Left ventricle myocardium inferior (tissue), 1 donor: Measurements from ENCODE around the gene NPIPB6. TPM values are rescaled to one million over a fixed set of nuclear protein-coding genes. Genes with fewer than 3 reads are reported as not detected.

Experiments
- DNase-seq: peaks from one replicate; pipeline ENCODE4 v3.0.0-alpha.2; 2020
- H3K27ac ChIP-seq: fragments of 200-600 bp; replicated peaks from 2 replicates; pipeline ENCODE4 v1.8.0; 2021
- H3K27me3 ChIP-seq: fragments of 200-600 bp; 2 replicates; pipeline ENCODE4 v1.8.0; 2021; ENCODE audit warnings: low read depth
- H3K36me3 ChIP-seq: fragments of 200-600 bp; 2 replicates; pipeline ENCODE4 v1.8.0; 2021
- H3K4me1 ChIP-seq: fragments of 200-600 bp; 2 replicates; pipeline ENCODE4 v1.8.0; 2021
- H3K4me3 ChIP-seq: fragments of 200-600 bp; 2 replicates; pipeline ENCODE4 v1.8.0; 2021; ENCODE audit warnings: mild to moderate bottlenecking, moderate library complexity
- H3K9me3 ChIP-seq: fragments of 200-600 bp; replicated peaks from 2 replicates; pipeline ENCODE4 v1.8.0; 2021
- intact Hi-C: fragments of 100-400 bp; cut with micrococcal nuclease; formaldehyde crosslinking; loops from one replicate; pipeline ENCODE4 v1.11.0; 2022
- total RNA-seq: library from RNA; stranded (reverse); fragmentation: NEBNext Ultra II Directional; extraction: Animal tissue kit (Norgen Biotek cat#: 25700); gene quantifications from one replicate; pipeline ENCODE4 v1.2.1, GENCODE V29; 2021
- TF ChIP-seq, protein P1 (sequence below): fragments of 200-600 bp; IDR thresholded peaks from 2 replicates; pipeline ENCODE4 v1.8.0; 2021; ENCODE audit warnings: antibody characterized with exemption, mild to moderate bottlenecking, borderline replicate concordance
- donor health status: DM: no; HTN: yes; CAD: no; lungs with severe emphysema.

The NPIPB6 gene
- total RNA-seq, 1 donor from 2014 or later = 1.1 TPM

DNA sequence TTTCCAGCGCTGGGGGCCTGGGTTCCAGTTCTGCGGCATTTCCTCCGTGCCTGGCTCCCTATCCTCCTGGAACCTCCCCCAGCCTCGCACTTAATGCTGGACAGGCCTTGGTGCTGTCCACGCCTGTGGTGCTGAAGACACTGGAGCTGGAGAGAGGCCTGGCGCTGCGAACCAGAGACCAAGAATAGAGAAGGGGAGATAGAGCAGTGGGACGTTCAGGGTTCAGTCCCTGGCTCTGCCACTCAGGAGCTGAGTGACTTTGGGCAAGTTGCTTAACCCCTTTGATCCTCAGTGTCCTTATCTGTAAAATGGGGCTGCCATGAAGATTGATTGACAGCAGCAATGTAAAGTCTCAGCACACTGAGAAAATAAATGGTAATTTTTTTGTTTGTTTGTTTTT lies 59.1 kb downstream of the NPIPB6 start:
- Histone ChIP-seq H3K27me3 (peaks cover 5% of the 10 kb centered on the region), H3K27ac (no peak overlapping the region), H3K36me3 (no peaks in the 10 kb centered on the region), H3K4me3 (no peak overlapping the region), H3K9me3 (no peaks in the 10 kb centered on the region), H3K4me1 (peaks cover 15% of the 10 kb centered on the region)
- TF ChIP-seq, protein P1, sequence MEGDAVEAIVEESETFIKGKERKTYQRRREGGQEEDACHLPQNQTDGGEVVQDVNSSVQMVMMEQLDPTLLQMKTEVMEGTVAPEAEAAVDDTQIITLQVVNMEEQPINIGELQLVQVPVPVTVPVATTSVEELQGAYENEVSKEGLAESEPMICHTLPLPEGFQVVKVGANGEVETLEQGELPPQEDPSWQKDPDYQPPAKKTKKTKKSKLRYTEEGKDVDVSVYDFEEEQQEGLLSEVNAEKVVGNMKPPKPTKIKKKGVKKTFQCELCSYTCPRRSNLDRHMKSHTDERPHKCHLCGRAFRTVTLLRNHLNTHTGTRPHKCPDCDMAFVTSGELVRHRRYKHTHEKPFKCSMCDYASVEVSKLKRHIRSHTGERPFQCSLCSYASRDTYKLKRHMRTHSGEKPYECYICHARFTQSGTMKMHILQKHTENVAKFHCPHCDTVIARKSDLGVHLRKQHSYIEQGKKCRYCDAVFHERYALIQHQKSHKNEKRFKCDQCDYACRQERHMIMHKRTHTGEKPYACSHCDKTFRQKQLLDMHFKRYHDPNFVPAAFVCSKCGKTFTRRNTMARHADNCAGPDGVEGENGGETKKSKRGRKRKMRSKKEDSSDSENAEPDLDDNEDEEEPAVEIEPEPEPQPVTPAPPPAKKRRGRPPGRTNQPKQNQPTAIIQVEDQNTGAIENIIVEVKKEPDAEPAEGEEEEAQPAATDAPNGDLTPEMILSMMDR = no peak
- intact Hi-C loops = no loop called here
- peak; percentile 41 for DNase-seq

DNA sequence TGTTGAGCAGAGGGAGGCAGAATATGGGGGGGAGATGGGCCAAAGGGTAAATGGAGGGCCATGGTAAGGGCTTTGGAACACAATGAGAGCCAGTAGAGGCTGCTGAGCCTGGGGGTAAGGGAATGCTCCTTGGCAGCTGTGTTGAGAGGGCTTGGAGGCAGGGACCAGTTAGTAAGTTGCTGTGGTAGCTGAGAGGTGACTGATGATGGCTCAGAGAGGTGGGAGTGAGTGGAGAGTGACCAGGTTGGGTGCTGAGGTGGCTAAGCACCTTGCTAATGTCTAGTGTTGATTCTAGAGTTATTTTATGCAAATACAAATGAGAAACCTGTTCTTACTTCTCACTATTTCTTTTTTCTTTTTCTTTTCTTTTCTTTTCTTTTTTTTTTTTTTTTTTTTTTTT lies 60.2 kb downstream of the NPIPB6 start:
- no peak overlapping the region for H3K4me3 ChIP-seq
- TF ChIP-seq, protein P1 = no peak
- peaks cover 11% of the 10 kb centered on the region for H3K4me1 ChIP-seq
- no peaks in the 10 kb centered on the region for H3K9me3 ChIP-seq
- intact Hi-C loops = no loop called here
- no peak for DNase-seq
- H3K36me3 ChIP-seq = no peaks in the 10 kb centered on the region
- no peak overlapping the region for H3K27ac ChIP-seq
- peaks cover 5% of the 10 kb centered on the region for H3K27me3 ChIP-seq

DNA sequence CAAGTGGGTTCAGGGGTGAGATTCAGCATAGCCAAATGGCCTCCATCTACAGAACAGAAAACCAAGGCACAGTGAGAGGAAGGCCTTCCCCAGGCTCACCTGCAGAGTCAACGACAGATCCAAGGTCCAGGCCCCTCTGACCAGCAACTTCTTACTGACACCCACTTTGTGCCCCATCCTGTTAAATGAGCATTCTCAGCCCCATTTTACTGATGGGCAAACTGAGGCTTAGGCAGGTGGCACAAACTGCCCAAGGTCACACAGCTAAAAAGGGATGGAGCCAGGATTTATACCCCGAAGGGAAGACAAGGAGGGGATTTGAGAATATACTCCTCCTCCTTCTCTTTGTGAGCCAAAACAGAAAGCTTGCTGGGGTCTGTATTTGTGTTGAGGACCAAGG lies 61.7 kb downstream of the NPIPB6 start:
- H3K4me1 ChIP-seq = peaks cover 11% of the 10 kb centered on the region
- H3K27ac ChIP-seq = no peak overlapping the region
- no peak for DNase-seq
- TF ChIP-seq, protein P1 = no peak
- no peaks in the 10 kb centered on the region for H3K9me3 ChIP-seq
- intact Hi-C loops = no loop called here
- H3K36me3 ChIP-seq = no peaks in the 10 kb centered on the region
- no peak overlapping the region for H3K4me3 ChIP-seq
- no peaks in the 10 kb centered on the region for H3K27me3 ChIP-seq

DNA sequence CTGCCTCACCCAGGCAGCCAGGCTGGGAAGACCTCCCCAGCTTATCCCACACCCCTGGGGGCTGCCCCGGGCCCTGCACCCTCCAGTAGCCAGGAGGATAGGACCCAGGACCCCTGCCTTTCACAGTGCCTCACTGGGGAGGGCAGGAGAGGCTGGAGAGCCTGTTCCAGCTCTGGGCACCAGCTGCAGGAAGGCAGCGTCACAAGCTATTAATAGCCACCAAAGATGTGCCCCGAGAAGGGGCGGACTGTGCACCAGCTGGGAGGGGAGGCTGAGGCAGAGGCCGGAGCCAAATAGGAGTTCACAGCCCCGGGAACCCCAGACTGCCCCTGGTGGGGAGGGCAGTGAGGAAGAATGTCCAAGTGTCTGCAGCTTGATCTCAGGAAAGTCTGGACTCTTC lies 62.2 kb downstream of the NPIPB6 start:
- no peak for DNase-seq
- Histone ChIP-seq H3K4me1 (peaks cover 11% of the 10 kb centered on the region), H3K27ac (no peak overlapping the region), H3K27me3 (no peaks in the 10 kb centered on the region), H3K36me3 (no peaks in the 10 kb centered on the region), H3K9me3 (no peaks in the 10 kb centered on the region), H3K4me3 (no peak overlapping the region)
- intact Hi-C loops = no loop called here
- TF ChIP-seq, protein P1 = no peak

DNA sequence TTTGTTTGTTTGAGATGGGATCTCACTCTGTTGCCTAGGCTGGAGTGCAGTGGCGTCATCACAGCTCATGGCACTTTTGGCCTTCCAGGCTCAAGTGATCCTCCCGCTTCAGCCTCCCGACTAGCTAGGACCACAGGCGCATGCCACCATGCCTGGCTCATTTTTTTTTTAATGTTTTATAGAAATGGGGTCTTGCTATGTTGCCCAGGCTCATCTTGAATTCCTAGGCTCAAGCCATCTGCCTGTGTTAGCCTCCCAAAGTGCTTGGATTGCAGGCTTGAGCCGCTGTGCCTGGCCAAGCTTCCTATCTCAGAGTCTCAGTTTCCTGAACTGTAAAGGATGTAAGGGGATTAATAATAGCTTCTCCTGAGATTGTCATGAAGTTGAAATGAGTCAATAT lies 63.0 kb downstream of the NPIPB6 start:
- H3K9me3 ChIP-seq = no peaks in the 10 kb centered on the region
- no peaks in the 10 kb centered on the region for H3K36me3 ChIP-seq
- no peak overlapping the region for H3K4me3 ChIP-seq
- no peak for DNase-seq
- intact Hi-C loops = no loop called here
- H3K27ac ChIP-seq = no peak overlapping the region
- TF ChIP-seq, protein P1 = no peak
- no peaks in the 10 kb centered on the region for H3K27me3 ChIP-seq
- peaks cover 11% of the 10 kb centered on the region for H3K4me1 ChIP-seq

DNA sequence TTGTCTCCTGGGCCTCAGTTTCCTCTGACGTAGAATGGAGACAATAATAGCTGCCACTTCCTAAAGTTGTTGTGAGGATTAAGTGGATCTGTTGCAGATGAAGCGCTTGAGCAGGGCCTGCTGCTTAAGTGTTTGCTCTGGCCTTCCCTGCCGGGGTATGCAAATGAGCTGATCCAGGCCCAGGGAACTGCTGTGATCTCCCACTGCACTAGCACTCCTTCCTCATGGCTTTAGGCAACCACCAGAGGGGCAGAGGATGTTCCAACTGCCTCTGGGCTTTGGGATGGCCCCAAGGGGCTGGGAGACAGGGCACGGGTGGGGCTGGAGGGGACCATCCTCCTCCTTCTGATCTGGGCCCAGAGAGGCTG lies 64.8 kb downstream of the NPIPB6 start:
- DNase-seq = no peak
- no peaks in the 10 kb centered on the region for H3K36me3 ChIP-seq
- H3K4me3 ChIP-seq = no peak overlapping the region
- intact Hi-C loops = no loop called here
- peaks cover 13% of the 10 kb centered on the region for H3K27me3 ChIP-seq
- peaks cover 11% of the 10 kb centered on the region for H3K4me1 ChIP-seq
- H3K9me3 ChIP-seq = no peaks in the 10 kb centered on the region
- TF ChIP-seq, protein P1 = no peak
- no peak overlapping the region for H3K27ac ChIP-seq
